Fibroblast of lung (primary cell): ENCODE measurements around the gene ARRB1. TPM values are rescaled to one million over a fixed set of nuclear protein-coding genes. Genes with fewer than 3 reads are reported as not detected.

Experiments used
- DNase-seq, 2 donors: peaks; one replicate each; pipeline versions ENCODE4 v3.0.0 to v3.0.0-alpha.2; 2010; ENCODE audit warnings: low read depth in 2 of 2
- H2AFZ ChIP-seq: 2 replicates; pipeline ENCODE4 v1.5.1; 2012; ENCODE audit warnings: low read length, control low read depth, inconsistent platforms
- H3K27ac ChIP-seq: 2 replicates; pipeline ENCODE4 v1.5.1; 2011; ENCODE audit warnings: low read length, control low read depth; ENCODE audit not compliant: insufficient read depth
- H3K27me3 ChIP-seq: 2 replicates; pipeline ENCODE4 v1.5.1; 2011; ENCODE audit warnings: mild to moderate bottlenecking, low read length; ENCODE audit not compliant: control insufficient read depth, insufficient read depth
- H3K36me3 ChIP-seq: 2 replicates; pipeline ENCODE4 v1.5.1; 2011; ENCODE audit warnings: low read length; ENCODE audit not compliant: control insufficient read depth, insufficient read depth
- H3K4me1 ChIP-seq: 2 replicates; pipeline ENCODE4 v1.5.1; 2011; ENCODE audit warnings: low read length; ENCODE audit not compliant: control insufficient read depth, insufficient read depth; ENCODE audit errors: extremely low read depth
- H3K4me2 ChIP-seq: 2 replicates; pipeline ENCODE4 v1.5.1; 2011; ENCODE audit warnings: low read length, control low read depth; ENCODE audit not compliant: insufficient read depth; ENCODE audit errors: extremely low read depth
- H3K4me3 ChIP-seq, 4 experiments: fragments of 200-600 bp in 1 of 4; sonication (generic) in 1 of 4; replicated peaks in 1 of 4; 2 replicates each; pipeline ENCODE4 v1.5.1; 2011 to 2016; ENCODE audit warnings: low read length in 4 of 4, low read depth in 3 of 4, mild to moderate bottlenecking in 3 of 4, control low read depth in 2 of 4, inconsistent platforms in 1 of 4, mixed read lengths in 1 of 4; ENCODE audit not compliant: insufficient read depth in 1 of 4; ENCODE audit errors: control extremely low read depth in 1 of 4
- H3K79me2 ChIP-seq: 2 replicates; pipeline ENCODE4 v1.5.1; 2012; ENCODE audit warnings: mild to moderate bottlenecking, low read length, inconsistent platforms; ENCODE audit not compliant: control insufficient read depth, insufficient read depth
- H3K9ac ChIP-seq: 2 replicates; pipeline ENCODE4 v1.5.1; 2011; ENCODE audit warnings: mild to moderate bottlenecking, low read length, control low read depth; ENCODE audit not compliant: insufficient read depth
- H3K9me3 ChIP-seq: 2 replicates; pipeline ENCODE4 v1.5.1; 2012; ENCODE audit warnings: low read depth, low read length; ENCODE audit not compliant: control insufficient read depth, insufficient read depth
- H4K20me1 ChIP-seq: 2 replicates; pipeline ENCODE4 v1.5.1; 2011; ENCODE audit warnings: low read length; ENCODE audit not compliant: control insufficient read depth, insufficient read depth; ENCODE audit errors: extremely low read depth
- EZH2 ChIP-seq: IDR thresholded peaks from 2 replicates; pipeline ENCODE4 v1.5.1; 2012; ENCODE audit warnings: low read length, control low read depth, mild to moderate bottlenecking; ENCODE audit errors: missing control alignments
- polyA plus RNA-seq, 2 donors: library from polyadenylated mRNA; depleted of rRNA in 1 of 2; stranded (reverse) in 1 of 2; unstranded in 1 of 2; fragments of >200 nt; gene quantifications; 2 replicates each; pipeline ENCODE4 v1.2.1, GENCODE V29; 2011 to 2012; ENCODE audit warnings: missing spikeins in 1 of 2
- total RNA-seq: library from RNA; depleted of rRNA; stranded (reverse); fragments of >200 nt; gene quantifications from 2 replicates; pipeline ENCODE4 v1.2.1, GENCODE V29; 2014
- TF ChIP-seq, protein P1 (sequence below), 2 donors: IDR thresholded peaks in 1 of 2; conservative IDR thresholded peaks in 1 of 2; 1 replicate in 1 of 2; 2 replicates in 1 of 2; pipeline ENCODE4 v1.5.1; 2011 to 2012; ENCODE audit warnings: low read length in 2 of 2, control low read depth in 1 of 2, inconsistent platforms in 1 of 2, low read depth in 1 of 2, mild to moderate bottlenecking in 1 of 2

ARRB1 gene
- total and polyA plus RNA-seq, 2 donors (not counting 1 experiment from before 2014, with no cell fraction given): 4.3 to 18.9 TPM

DNA sequence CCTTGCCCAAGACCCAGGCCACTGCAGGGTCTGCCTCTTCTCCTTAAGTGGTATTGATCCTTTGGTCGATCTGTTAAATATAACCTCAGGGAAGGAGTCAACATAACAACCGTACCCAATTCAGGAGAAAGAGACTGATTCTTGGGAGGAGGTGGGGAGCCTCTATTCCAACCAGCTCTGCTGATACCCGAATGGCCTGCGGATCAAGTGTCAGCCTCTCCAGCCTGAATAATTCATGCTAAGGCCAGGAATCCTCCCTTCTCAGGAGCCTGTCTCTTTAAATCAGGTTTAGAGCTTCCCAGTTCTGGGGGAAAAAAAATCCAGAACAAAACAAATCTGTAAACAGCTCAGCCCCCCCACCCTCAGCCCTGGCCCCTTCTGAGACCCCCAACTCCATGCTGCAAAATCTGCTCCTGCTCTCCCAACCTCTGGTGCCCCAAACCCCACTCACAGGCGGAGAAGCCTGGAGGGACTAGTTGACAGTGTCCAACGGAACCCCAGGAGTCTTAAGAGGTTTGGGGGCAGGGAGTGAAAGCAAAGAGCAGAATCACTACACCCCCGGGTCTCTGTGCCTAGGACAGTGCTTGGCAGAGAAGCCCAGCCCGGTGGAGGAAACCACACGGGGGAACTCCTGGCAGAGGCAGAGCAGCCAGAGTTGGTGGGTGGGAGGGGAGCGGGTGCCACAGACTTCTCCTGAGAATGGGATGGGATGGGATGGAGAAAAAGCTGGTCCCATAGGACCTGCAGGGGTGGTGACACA is 111.8 kb downstream of the ARRB1 start:
- H4K20me1 ChIP-seq: no peaks in the 10 kb centered on the region
- no peaks in the 10 kb centered on the region for H3K36me3 ChIP-seq
- TF ChIP-seq, protein P1, sequence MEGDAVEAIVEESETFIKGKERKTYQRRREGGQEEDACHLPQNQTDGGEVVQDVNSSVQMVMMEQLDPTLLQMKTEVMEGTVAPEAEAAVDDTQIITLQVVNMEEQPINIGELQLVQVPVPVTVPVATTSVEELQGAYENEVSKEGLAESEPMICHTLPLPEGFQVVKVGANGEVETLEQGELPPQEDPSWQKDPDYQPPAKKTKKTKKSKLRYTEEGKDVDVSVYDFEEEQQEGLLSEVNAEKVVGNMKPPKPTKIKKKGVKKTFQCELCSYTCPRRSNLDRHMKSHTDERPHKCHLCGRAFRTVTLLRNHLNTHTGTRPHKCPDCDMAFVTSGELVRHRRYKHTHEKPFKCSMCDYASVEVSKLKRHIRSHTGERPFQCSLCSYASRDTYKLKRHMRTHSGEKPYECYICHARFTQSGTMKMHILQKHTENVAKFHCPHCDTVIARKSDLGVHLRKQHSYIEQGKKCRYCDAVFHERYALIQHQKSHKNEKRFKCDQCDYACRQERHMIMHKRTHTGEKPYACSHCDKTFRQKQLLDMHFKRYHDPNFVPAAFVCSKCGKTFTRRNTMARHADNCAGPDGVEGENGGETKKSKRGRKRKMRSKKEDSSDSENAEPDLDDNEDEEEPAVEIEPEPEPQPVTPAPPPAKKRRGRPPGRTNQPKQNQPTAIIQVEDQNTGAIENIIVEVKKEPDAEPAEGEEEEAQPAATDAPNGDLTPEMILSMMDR (conservative IDR thresholded peaks at IDR 0.05 in 1 of 2, IDR thresholded peaks at IDR 0.05 in 1 of 2; ENCODE audit: low read depth in 1 of 2, low read length in 2 of 2): no peak
- no peak for TF ChIP-seq EZH2
- no peak overlapping the region for H3K27ac ChIP-seq
- H3K4me3 ChIP-seq: no peak overlapping the region
- peaks cover 34% of the 10 kb centered on the region for H3K27me3 ChIP-seq
- no peaks in the 10 kb centered on the region for H3K79me2 ChIP-seq
- no peaks in the 10 kb centered on the region for H3K4me1 ChIP-seq
- H3K9me3 ChIP-seq: no peaks in the 10 kb centered on the region
- no peak overlapping the region for H3K9ac ChIP-seq
- DNase-seq: no peak
- no peak overlapping the region for H2AFZ ChIP-seq
- no peak overlapping the region for H3K4me2 ChIP-seq

GRCh38 chr11:75238595-75239440 is 112.6 kb downstream of the ARRB1 start:
- Histone ChIP-seq H3K4me3 (no peak overlapping the region), H3K4me1 (no peaks in the 10 kb centered on the region), H3K36me3 (no peaks in the 10 kb centered on the region), H3K9ac (no peak overlapping the region), H3K9me3 (no peaks in the 10 kb centered on the region), H3K79me2 (no peaks in the 10 kb centered on the region), H3K27ac (no peak overlapping the region), H3K4me2 (no peak overlapping the region), H3K27me3 (peaks cover 29% of the 10 kb centered on the region), H2AFZ (no peak overlapping the region), H4K20me1 (no peaks in the 10 kb centered on the region)
- DNase-seq: no peak
- TF ChIP-seq, protein P1 (conservative IDR thresholded peaks at IDR 0.05 in 1 of 2, IDR thresholded peaks at IDR 0.05 in 1 of 2; ENCODE audit: low read depth in 1 of 2, low read length in 2 of 2): no peak
- TF ChIP-seq EZH2: no peak

DNA sequence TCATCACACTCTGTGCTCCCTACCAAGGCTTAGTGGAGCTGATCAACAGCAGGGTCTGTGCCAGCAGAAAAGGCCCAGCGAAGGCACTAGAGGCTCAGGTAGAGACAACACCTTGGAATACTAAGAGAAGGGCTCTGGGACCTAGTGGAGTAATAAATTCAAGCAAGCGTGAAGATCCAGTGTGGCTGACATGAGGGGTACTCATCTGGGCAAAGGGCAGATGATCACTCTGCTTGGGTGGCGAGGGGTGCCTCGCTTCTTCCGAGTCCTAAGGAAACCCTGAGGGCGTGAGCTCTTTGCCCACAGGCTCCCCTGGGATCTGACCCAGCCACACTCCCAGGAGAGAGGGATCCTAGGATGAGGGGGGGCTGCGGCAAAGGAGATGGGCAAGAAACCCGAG is 114.4 kb downstream of the ARRB1 start:
- H2AFZ ChIP-seq: no peak overlapping the region
- TF ChIP-seq EZH2: no peak
- TF ChIP-seq, protein P1 (conservative IDR thresholded peaks at IDR 0.05 in 1 of 2, IDR thresholded peaks at IDR 0.05 in 1 of 2; ENCODE audit: low read depth in 1 of 2, low read length in 2 of 2): no peak
- H3K36me3 ChIP-seq: no peaks in the 10 kb centered on the region
- H3K27me3 ChIP-seq: peaks cover 20% of the 10 kb centered on the region
- no peak for DNase-seq
- H3K9ac ChIP-seq: no peak overlapping the region
- H3K79me2 ChIP-seq: no peaks in the 10 kb centered on the region
- no peak overlapping the region for H3K4me2 ChIP-seq
- H3K4me1 ChIP-seq: no peaks in the 10 kb centered on the region
- no peaks in the 10 kb centered on the region for H3K9me3 ChIP-seq
- H4K20me1 ChIP-seq: no peaks in the 10 kb centered on the region
- no peak overlapping the region for H3K27ac ChIP-seq
- H3K4me3 ChIP-seq: no peak overlapping the region
